ENCODE data around the gene BNIP2.

Gene BNIP2

GRCh38 chr15:59618406-59618805, 70.7 kb downstream of the BNIP2 start:
- DNase-seq = no peak

GRCh38 chr15:59616379-59616778, 72.7 kb downstream of the BNIP2 start:
- no peak for DNase-seq

- no peak for DNase-seq
Observed at GRCh38 chr15:59615661-59616060, 73.5 kb downstream of the BNIP2 start.

GRCh38 chr15:59614153-59614552, 75.0 kb downstream of the BNIP2 start:
- no peak for DNase-seq

GRCh38 chr15:59611276-59612260, 77.6 kb downstream of the BNIP2 start, which contains the start of gene GCNT3:
Gene GCNT3 (plus strand): TSS chr15:59611783. CDS start chr15:59618239, 6,456 bp downstream.
- no peak for DNase-seq

GRCh38 chr15:59609730-59610712, 79.1 kb downstream of the BNIP2 start:
- DNase-seq = no peak
